Endodermal cell (in vitro differentiated cells): ENCODE data around the gene GLRA1. TPM values are rescaled to one million over a fixed set of nuclear protein-coding genes. Genes with fewer than 3 reads are reported as not detected.

Experiments used
- DNase-seq: peaks from one replicate; pipeline ENCODE4 v3.0.0-alpha.2; 2017
- H3K27ac ChIP-seq: 2 replicates; pipeline ENCODE4 v1.5.1; 2013; ENCODE audit warnings: mild to moderate bottlenecking, low read depth, low read length, moderate library complexity
- H3K27me3 ChIP-seq: 2 replicates; pipeline ENCODE4 v1.6.1; 2013; ENCODE audit warnings: mild to moderate bottlenecking, low read length, moderate library complexity; ENCODE audit not compliant: insufficient read depth, control insufficient read depth, poor library complexity, severe bottlenecking
- H3K36me3 ChIP-seq: 2 replicates; pipeline ENCODE4 v1.7.0; 2013; ENCODE audit warnings: mild to moderate bottlenecking, low read length, moderate library complexity; ENCODE audit not compliant: control insufficient read depth, insufficient read depth
- H3K4me1 ChIP-seq: one replicate; pipeline ENCODE4 v1.7.0; 2013; ENCODE audit warnings: low read length; ENCODE audit not compliant: control insufficient read depth, insufficient read depth
- H3K4me3 ChIP-seq: 2 replicates; pipeline ENCODE4 v1.5.1; 2013; ENCODE audit warnings: mild to moderate bottlenecking, low read length, moderate library complexity
- H3K9ac ChIP-seq: 2 replicates; pipeline ENCODE4 v1.6.1; 2013; ENCODE audit warnings: mild to moderate bottlenecking, low read length, moderate library complexity; ENCODE audit not compliant: poor library complexity, severe bottlenecking; ENCODE audit errors: extremely low read depth
- H3K9me3 ChIP-seq: 2 replicates; pipeline ENCODE4 v1.6.1; 2013; ENCODE audit warnings: mild to moderate bottlenecking, low read length, moderate library complexity; ENCODE audit not compliant: control insufficient read depth
- H3K27ac Mint-ChIP-seq: 2 replicates; pipeline ENCODE4 v1.8.0; 2020; ENCODE audit warnings: mixed read lengths
- H3K27me3 Mint-ChIP-seq: 2 replicates; pipeline ENCODE4 v1.8.0; 2021; ENCODE audit warnings: mild to moderate bottlenecking, mixed read lengths; ENCODE audit not compliant: insufficient read depth
- H3K36me3 Mint-ChIP-seq: 2 replicates; pipeline ENCODE4 v1.8.0; 2020; ENCODE audit warnings: low read depth, mixed read lengths
- H3K4me1 Mint-ChIP-seq: 2 replicates; pipeline ENCODE4 v1.8.0; 2020; ENCODE audit warnings: mixed read lengths
- H3K4me3 Mint-ChIP-seq: 2 replicates; pipeline ENCODE4 v1.8.0; 2020; ENCODE audit warnings: mild to moderate bottlenecking, moderate library complexity, mixed read lengths
- H3K9me3 Mint-ChIP-seq: 2 replicates; pipeline ENCODE4 v1.8.0; 2020; ENCODE audit warnings: mild to moderate bottlenecking, mixed read lengths
- CTCF ChIP-seq: fragments of 200-600 bp; sonication (generic); conservative IDR thresholded peaks from 2 replicates; pipeline ENCODE4 v1.5.0; 2021; ENCODE audit warnings: antibody characterized with exemption, mild to moderate bottlenecking
- WGBS, 2 experiments: methylation state at CpG; one replicate each; pipeline versions ENCODE4 v1.1.5 to v1.1.7; 2013; ENCODE audit warnings: missing lambda C conversion rate in 2 of 2, mixed read lengths in 1 of 2; ENCODE audit not compliant: insufficient coverage in 1 of 2, insufficient read length in 1 of 2; 5-methylcytosine and 5-hydroxymethylcytosine counted together
- total RNA-seq, 2 donors: library from RNA; stranded (reverse); fragmentation: NEBNext Ultra II Directional in 1 of 2; extraction: Animal tissue kit (Norgen Biotek cat#: 25700) in 1 of 2; gene quantifications; 2 replicates in 1 of 2; 3 replicates in 1 of 2; pipeline ENCODE4 v1.2.1, GENCODE V29; 2021

GLRA1 gene
- total RNA-seq, 2 donors from 2014 or later: not detected

GRCh38 chr5:151781201-151781600 is 143.4 kb downstream of the GLRA1 start:
- no peak overlapping the region for H3K4me3 ChIP-seq
- peaks cover 41% of the 10 kb centered on the region for H3K36me3 ChIP-seq
- H3K9ac ChIP-seq: no peak overlapping the region
- Mint-ChIP-seq H3K9me3 (no peaks in the 10 kb centered on the region), H3K36me3 (peaks cover 24% of the 10 kb centered on the region), H3K4me3 (no peak overlapping the region), H3K27ac (no peak overlapping the region), H3K4me1 (peaks cover 56% of the 10 kb centered on the region), H3K27me3 (no peaks in the 10 kb centered on the region)
- WGBS, 2 experiments: 87% methylated on average over 1 of the region's 1 CpG; no CpG with 5 or more reads in 1 of the 2 experiments
- DNase-seq: no peak
- H3K27me3 ChIP-seq: no peaks in the 10 kb centered on the region
- H3K4me1 ChIP-seq: peaks cover 5% of the 10 kb centered on the region
- TF ChIP-seq CTCF: no peak
- no peak overlapping the region for H3K27ac ChIP-seq
- H3K9me3 ChIP-seq: no peaks in the 10 kb centered on the region

GRCh38 chr5:151780348-151780747 is 144.3 kb downstream of the GLRA1 start:
- Histone ChIP-seq H3K36me3 (peaks cover 38% of the 10 kb centered on the region), H3K9me3 (no peaks in the 10 kb centered on the region), H3K27ac (no peak overlapping the region), H3K27me3 (no peaks in the 10 kb centered on the region), H3K9ac (no peak overlapping the region), H3K4me1 (peaks cover 13% of the 10 kb centered on the region), H3K4me3 (no peak overlapping the region)
- H3K27me3 Mint-ChIP-seq: no peaks in the 10 kb centered on the region
- WGBS, 2 experiments: 83 to 90% methylated on average over 11 of the region's 11 CpGs
- no peak for TF ChIP-seq CTCF
- peak overlapping the region; percentile 78 for H3K27ac Mint-ChIP-seq
- H3K9me3 Mint-ChIP-seq: no peaks in the 10 kb centered on the region
- H3K4me3 Mint-ChIP-seq: no peak overlapping the region
- DNase-seq: peak; percentile 65
- H3K36me3 Mint-ChIP-seq: peaks cover 22% of the 10 kb centered on the region
- peaks cover 63% of the 10 kb centered on the region for H3K4me1 Mint-ChIP-seq

DNA sequence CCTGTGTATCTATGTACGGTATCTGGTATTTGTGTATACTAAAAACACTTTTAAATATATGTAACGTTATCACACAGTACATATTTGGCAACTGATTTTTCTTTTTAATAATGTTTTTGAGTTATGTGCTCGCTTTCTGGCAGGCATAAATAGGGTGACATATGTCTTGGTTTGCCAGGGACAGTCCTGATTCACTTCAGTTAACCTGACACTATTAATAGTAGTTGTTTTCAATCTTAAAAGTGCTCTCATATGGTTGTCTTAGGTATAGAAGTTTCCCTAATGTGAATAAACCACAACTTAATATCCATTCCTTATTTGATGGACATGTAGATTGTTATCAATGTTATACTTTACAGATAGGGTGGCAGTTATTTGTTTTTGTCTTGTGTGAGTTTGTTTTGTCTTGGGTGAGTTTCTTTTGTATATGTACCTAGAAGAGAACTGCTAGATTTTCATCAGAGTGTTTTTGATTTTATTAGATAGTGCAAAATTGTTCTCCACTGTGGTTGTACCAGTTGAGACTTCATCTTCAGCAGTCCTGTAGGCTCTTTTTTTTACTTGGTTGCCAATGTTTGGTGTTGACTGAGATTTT is 145.0 kb downstream of the GLRA1 start:
- Mint-ChIP-seq H3K4me3 (no peak overlapping the region), H3K9me3 (no peaks in the 10 kb centered on the region), H3K27ac (peak overlapping the region; percentile 64), H3K27me3 (no peaks in the 10 kb centered on the region), H3K4me1 (peaks cover 65% of the 10 kb centered on the region), H3K36me3 (peaks cover 22% of the 10 kb centered on the region)
- Histone ChIP-seq H3K27me3 (no peaks in the 10 kb centered on the region), H3K27ac (no peak overlapping the region), H3K4me3 (peak overlapping the region; percentile 24), H3K9me3 (no peaks in the 10 kb centered on the region), H3K4me1 (peaks cover 14% of the 10 kb centered on the region), H3K36me3 (peaks cover 41% of the 10 kb centered on the region), H3K9ac (no peak overlapping the region)
- 91% methylated on average over 3 of the region's 3 CpGs; no CpG with 5 or more reads in 1 of the 2 experiments for WGBS, 2 experiments
- no peak for TF ChIP-seq CTCF
- no peak for DNase-seq
